ENCODE measurements around the gene SLC25A19. TPM values are rescaled to one million over a fixed set of nuclear protein-coding genes. Genes with fewer than 3 reads are reported as not detected.
"Not testable (repeated sequence)": the region's sequence is repeated elsewhere in the genome, so short reads cannot be mapped to it uniquely, and the experiment has no call there.

SLC25A19 gene
- total RNA-seq, 1 donor from 2014 or later, result 1.0 TPM

DNA sequence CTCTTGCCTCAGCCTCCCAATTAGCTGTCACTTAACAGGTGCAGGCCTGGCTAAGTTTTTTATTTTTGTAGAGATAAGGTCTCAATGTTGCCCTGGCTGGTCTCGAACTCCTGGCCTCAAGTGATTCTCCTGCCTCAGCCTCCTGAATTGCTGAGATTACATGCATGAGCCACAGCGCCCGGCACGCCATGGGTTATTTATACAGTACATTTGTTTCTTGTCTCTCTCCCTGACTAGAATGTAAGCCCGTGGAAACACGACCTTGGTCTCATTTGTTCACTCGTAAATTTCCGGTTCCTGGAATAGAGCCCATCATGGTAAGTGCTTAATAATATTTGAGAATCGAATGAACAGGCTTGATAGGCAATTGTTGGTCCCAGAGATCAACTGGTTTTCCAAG is 2.0 kb downstream of the SLC25A19 start:
- no peak overlapping the region for H3K4me3 ChIP-seq (ENCODE audit: low read length in 3 of 3)
- H3K4me1 ChIP-seq (ENCODE audit: control insufficient read depth in 3 of 3, insufficient read depth in 3 of 3, low read length in 3 of 3), result peaks cover 6 to 11% (median 7%) of the 10 kb centered on the region in 3 donors
- peaks cover 16 to 19% (median 16%) of the 10 kb centered on the region in 3 donors for H3K36me3 ChIP-seq (ENCODE audit: control insufficient read depth in 3 of 3, insufficient read depth in 3 of 3, low read length in 3 of 3)
- no peak overlapping the region for H3K27ac ChIP-seq (ENCODE audit: low read depth, low read length)
- H3K9ac ChIP-seq (ENCODE audit: low read depth in 1 of 3, low read length in 3 of 3), result no peak overlapping the region
- H3K9me3 ChIP-seq (ENCODE audit: control insufficient read depth in 3 of 3, low read length in 3 of 3), result no peaks in the 10 kb centered on the region
- no peaks in the 10 kb centered on the region for H3K27me3 ChIP-seq (ENCODE audit: control insufficient read depth in 3 of 3, insufficient read depth in 3 of 3, low read length in 3 of 3)

DNA sequence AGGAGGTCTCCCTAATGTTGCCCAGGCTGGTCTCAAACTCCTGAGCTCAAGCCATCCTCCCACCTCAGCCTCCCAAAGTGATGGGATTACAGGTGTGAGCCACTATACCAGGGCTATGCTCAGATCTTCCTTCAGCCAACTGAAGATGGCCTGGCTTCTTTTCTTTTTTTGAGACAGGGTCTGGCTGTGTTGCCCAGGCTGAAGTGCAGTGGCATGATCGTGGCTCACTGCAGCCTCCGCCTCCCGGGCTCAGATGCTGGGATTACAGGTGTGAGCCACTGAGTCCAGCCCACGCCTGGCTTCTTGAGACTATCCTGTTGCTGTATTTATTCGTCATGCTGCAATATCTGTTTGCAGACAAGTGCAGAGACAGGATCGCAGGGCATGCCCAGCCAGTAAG is 4.1 kb downstream of the SLC25A19 start:
- peaks cover 21 to 24% (median 23%) of the 10 kb centered on the region in 3 donors for H3K36me3 ChIP-seq (ENCODE audit: control insufficient read depth in 3 of 3, insufficient read depth in 3 of 3, low read length in 3 of 3)

DNA sequence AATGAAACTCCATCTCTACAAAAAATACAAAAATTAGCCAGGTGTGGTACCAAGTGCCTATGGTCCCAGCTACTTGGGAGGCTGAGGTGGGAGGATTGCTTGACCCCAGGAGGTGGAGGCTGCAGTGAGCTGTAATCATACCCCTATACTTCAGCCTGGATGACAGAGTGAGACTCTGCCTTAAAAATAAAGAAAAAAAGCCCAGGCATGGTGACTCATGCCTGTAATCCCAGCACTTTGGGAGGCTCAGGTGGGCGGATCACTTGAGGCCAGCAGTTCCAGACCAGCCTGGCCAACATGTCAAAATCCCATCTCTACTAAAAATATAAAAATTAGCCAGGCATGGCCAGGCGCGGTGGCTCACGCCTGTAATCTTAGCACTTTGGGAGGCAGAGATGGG is 9.0 kb downstream of the SLC25A19 start:
- not testable (repeated sequence) for H3K9me3 ChIP-seq (ENCODE audit: control insufficient read depth in 3 of 3, low read length in 3 of 3); H3K27ac ChIP-seq (ENCODE audit: low read depth, low read length); H3K27me3 ChIP-seq (ENCODE audit: control insufficient read depth in 3 of 3, insufficient read depth in 3 of 3, low read length in 3 of 3); H3K9ac ChIP-seq (ENCODE audit: low read depth in 1 of 3, low read length in 3 of 3); H3K4me1 ChIP-seq (ENCODE audit: control insufficient read depth in 3 of 3, insufficient read depth in 3 of 3, low read length in 3 of 3); H3K4me3 ChIP-seq (ENCODE audit: low read length in 3 of 3)
- H3K36me3 ChIP-seq (ENCODE audit: control insufficient read depth in 3 of 3, insufficient read depth in 3 of 3, low read length in 3 of 3), result peaks cover 17 to 21% (median 18%) of the 10 kb centered on the region in 3 donors

More for the DNA sequence above, 4.1 kb downstream of the SLC25A19 start:
- Histone ChIP-seq H3K27ac (ENCODE audit: low read depth, low read length) (no peak overlapping the region), H3K9me3 (ENCODE audit: control insufficient read depth in 3 of 3, low read length in 3 of 3) (no peaks in the 10 kb centered on the region), H3K27me3 (ENCODE audit: control insufficient read depth in 3 of 3, insufficient read depth in 3 of 3, low read length in 3 of 3) (no peaks in the 10 kb centered on the region), H3K4me1 (ENCODE audit: control insufficient read depth in 3 of 3, insufficient read depth in 3 of 3, low read length in 3 of 3) (peaks cover 6 to 11% (median 7%) of the 10 kb centered on the region in 3 donors), H3K4me3 (ENCODE audit: low read length in 3 of 3) (no peak overlapping the region), H3K9ac (ENCODE audit: low read depth in 1 of 3, low read length in 3 of 3) (no peak overlapping the region)

DNA sequence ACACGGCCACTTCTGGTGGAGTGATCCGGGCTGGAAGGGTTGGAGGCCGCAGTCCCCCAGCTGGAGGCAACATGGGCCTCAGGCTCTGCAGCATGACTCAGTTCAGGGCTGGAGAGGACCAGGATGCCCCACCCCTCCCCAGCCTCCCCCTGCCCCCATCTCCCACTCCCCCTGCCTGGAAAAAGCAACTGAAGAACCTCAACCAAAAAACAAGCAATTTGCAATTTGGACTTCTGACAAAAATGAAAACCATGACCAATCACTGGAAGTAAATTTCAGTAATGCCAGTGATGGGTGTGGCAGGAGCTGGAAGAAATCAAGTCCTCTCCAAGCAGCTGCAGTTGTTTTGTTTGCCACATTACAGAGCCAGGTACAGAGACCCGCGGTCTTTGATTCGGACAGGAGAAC is 11.6 kb downstream of the SLC25A19 start:
- H3K4me3 ChIP-seq (ENCODE audit: low read length in 3 of 3), result no peak overlapping the region
- peaks cover under 1 to 4% (median 2%) of the 10 kb centered on the region in 3 donors for H3K4me1 ChIP-seq (ENCODE audit: control insufficient read depth in 3 of 3, insufficient read depth in 3 of 3, low read length in 3 of 3)
- H3K27ac ChIP-seq (ENCODE audit: low read depth, low read length), result no peak overlapping the region
- H3K27me3 ChIP-seq (ENCODE audit: control insufficient read depth in 3 of 3, insufficient read depth in 3 of 3, low read length in 3 of 3), result no peaks in the 10 kb centered on the region
- H3K9ac ChIP-seq (ENCODE audit: low read depth in 1 of 3, low read length in 3 of 3), result no peak overlapping the region
- H3K36me3 ChIP-seq (ENCODE audit: control insufficient read depth in 3 of 3, insufficient read depth in 3 of 3, low read length in 3 of 3), result peaks cover 20 to 25% (median 21%) of the 10 kb centered on the region in 3 donors
- no peaks in the 10 kb centered on the region for H3K9me3 ChIP-seq (ENCODE audit: control insufficient read depth in 3 of 3, low read length in 3 of 3)

DNA sequence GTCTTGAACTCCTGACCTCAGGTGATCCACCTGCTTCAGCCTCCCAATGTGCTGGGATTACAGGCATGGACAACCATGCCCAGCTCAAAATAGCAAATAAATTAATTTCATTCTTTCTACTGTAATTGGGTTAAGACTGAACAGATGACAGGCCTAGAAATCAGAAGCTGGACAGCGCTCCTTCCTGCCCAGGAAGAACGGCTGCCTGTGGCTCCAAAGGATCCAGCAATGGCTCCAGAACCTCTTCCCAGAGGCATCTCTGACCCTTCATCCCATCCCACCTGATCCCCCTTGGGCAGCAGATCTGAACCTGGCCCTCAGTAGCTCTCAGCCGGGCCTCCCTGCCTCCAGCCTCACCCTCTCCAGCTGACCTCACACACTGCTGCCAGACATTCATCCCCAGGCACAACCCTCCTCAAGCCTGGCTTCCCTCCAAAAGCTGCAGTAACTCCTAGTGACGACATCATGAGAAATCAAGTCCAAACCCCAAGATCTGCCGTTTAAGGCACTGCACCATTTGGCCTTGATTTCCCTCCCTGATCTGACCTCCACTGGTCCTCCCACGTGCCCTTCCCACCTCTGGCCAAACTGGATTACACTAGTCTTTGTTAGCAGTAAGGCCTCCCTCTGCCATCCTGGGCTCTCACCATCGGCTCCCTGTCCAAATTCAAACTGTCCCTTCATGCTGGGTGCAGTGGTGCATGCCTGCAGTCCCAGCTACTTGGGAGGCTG is 15.1 kb downstream of the SLC25A19 start:
- H3K9ac ChIP-seq (ENCODE audit: low read depth in 1 of 3, low read length in 3 of 3), result no peak overlapping the region
- H3K4me1 ChIP-seq (ENCODE audit: control insufficient read depth in 3 of 3, insufficient read depth in 3 of 3, low read length in 3 of 3), result peaks cover 20 to 26% (median 22%) of the 10 kb centered on the region in 3 donors
- peaks cover 15 to 18% (median 15%) of the 10 kb centered on the region in 3 donors for H3K36me3 ChIP-seq (ENCODE audit: control insufficient read depth in 3 of 3, insufficient read depth in 3 of 3, low read length in 3 of 3)
- H3K9me3 ChIP-seq (ENCODE audit: control insufficient read depth in 3 of 3, low read length in 3 of 3), result no peaks in the 10 kb centered on the region
- no peaks in the 10 kb centered on the region for H3K27me3 ChIP-seq (ENCODE audit: control insufficient read depth in 3 of 3, insufficient read depth in 3 of 3, low read length in 3 of 3)
- no peak overlapping the region for H3K4me3 ChIP-seq (ENCODE audit: low read length in 3 of 3)
- H3K27ac ChIP-seq (ENCODE audit: low read depth, low read length), result no peak overlapping the region

DNA sequence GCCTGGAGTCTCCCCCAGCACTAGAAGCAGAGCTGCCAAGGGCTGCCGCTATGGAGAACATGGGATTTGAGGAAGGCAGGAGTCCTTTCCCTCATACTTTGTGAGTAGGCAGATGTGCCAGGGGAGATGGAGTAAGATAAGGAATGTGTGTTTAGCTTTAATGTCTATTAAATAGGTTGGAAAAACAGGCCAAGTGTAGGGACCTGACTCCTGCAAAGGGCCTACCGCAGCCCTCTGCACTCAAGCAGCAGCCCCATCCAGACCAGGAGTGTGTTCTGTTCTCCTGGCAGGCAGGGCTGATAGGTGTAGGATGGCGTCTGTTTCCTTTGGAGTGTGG is 16.4 kb downstream of the SLC25A19 start:
- H3K4me1 ChIP-seq (ENCODE audit: control insufficient read depth in 3 of 3, insufficient read depth in 3 of 3, low read length in 3 of 3), result peaks cover 21 to 29% (median 25%) of the 10 kb centered on the region in 3 donors
- peaks cover 15 to 17% (median 15%) of the 10 kb centered on the region in 3 donors for H3K36me3 ChIP-seq (ENCODE audit: control insufficient read depth in 3 of 3, insufficient read depth in 3 of 3, low read length in 3 of 3)
- no peak overlapping the region for H3K27ac ChIP-seq (ENCODE audit: low read depth, low read length)
- no peaks in the 10 kb centered on the region for H3K27me3 ChIP-seq (ENCODE audit: control insufficient read depth in 3 of 3, insufficient read depth in 3 of 3, low read length in 3 of 3)
- no peak overlapping the region for H3K4me3 ChIP-seq (ENCODE audit: low read length in 3 of 3)
- H3K9ac ChIP-seq (ENCODE audit: low read depth in 1 of 3, low read length in 3 of 3), result peak overlapping the region in 1 of 3 donors; percentile 95
- no peaks in the 10 kb centered on the region for H3K9me3 ChIP-seq (ENCODE audit: control insufficient read depth in 3 of 3, low read length in 3 of 3)

DNA sequence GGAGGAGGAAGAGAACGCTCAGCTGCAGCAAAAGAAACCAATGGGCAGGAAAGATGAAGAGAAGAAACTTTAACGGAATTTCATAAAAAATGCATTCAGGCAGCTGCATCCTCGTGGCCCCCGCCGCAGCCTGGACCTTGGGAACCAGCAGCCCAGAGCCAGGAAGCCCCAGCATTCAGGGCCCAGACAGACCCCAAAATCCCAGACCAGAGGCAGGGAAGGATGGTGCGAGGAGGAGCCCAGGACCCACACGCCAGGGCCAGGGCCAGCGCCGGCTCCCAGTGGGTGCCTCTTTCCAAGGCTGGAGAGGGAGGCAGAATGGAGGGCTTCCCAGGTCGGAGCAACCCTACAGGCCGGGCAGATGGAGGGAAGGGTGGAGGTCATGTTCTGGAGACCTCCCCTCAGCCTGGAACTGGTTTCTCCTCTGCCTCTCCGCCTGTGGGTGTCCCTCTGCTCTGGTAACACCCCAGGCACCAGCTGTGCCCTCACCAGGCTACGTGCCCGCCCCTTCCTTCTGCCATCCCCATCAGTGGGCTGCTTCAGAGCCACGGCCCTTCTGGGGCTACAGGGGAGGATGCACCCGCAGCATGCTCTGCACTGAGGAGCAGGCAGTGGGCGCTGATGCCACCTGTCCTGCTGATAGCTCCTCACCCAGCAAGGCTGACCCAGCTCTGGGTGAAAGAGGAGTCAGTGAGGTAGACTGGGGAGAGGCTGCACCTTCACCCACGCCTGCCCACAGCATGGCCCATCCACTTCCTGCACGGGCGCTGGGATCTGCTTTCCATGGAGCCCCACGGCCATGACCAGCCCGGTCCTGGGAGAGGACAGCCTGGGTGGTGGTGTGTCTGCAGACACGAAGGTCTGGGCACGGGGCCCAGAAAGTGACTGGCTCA is 17.0 kb downstream of the SLC25A19 start:
- Histone ChIP-seq H3K4me1 (ENCODE audit: control insufficient read depth in 3 of 3, insufficient read depth in 3 of 3, low read length in 3 of 3) (peaks cover 28 to 35% (median 31%) of the 10 kb centered on the region in 3 donors), H3K36me3 (ENCODE audit: control insufficient read depth in 3 of 3, insufficient read depth in 3 of 3, low read length in 3 of 3) (peaks cover 14 to 17% (median 16%) of the 10 kb centered on the region in 3 donors), H3K9me3 (ENCODE audit: control insufficient read depth in 3 of 3, low read length in 3 of 3) (no peaks in the 10 kb centered on the region), H3K9ac (ENCODE audit: low read depth in 1 of 3, low read length in 3 of 3) (peak overlapping the region; percentile 74 to 95 (median 84)), H3K27me3 (ENCODE audit: control insufficient read depth in 3 of 3, insufficient read depth in 3 of 3, low read length in 3 of 3) (no peaks in the 10 kb centered on the region), H3K27ac (ENCODE audit: low read depth, low read length) (peak overlapping the region; percentile 54), H3K4me3 (ENCODE audit: low read length in 3 of 3) (peak overlapping the region; percentile 70 to 87 (median 72))

DNA sequence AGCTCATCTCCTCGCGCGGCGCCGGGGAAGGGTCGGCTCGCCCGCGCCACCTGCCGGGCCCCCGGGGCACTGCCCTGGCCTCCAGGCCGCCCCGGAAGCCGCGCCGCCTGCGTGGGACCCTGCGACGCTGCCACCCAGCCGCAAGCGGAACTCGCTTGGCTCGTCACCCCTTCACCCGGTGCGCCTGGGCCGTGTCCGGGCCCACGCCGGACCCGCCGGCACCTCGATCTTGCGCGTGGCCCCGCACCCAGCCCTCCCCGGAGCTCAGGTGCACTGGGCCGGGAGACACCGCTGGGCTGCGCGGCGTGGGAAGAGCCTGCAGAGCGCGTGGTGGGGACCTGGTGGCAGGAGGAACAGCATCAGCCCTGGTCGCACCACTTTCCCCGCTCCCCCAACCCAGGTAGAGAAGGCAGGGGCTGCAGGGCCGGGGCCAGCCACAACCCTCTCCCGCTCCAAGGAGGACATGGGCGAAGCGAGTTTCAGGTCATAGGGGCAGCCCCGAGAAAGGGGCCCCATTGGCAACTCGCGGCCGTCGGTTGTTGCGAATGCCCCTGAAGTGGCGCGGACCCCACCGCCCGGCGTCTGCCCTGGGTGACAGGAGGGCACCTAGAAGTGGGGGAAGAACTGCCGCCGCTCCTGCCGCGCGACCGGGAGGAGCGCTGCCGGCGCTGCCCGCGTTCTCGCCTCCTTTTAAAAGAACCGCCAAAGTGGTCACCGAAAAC is 17.8 kb downstream of the SLC25A19 start:
- H3K4me3 ChIP-seq (ENCODE audit: low read length in 3 of 3), result peak overlapping the region; percentile 70 to 87 (median 72)
- H3K36me3 ChIP-seq (ENCODE audit: control insufficient read depth in 3 of 3, insufficient read depth in 3 of 3, low read length in 3 of 3), result peaks cover 19 to 22% (median 20%) of the 10 kb centered on the region in 3 donors
- H3K27ac ChIP-seq (ENCODE audit: low read depth, low read length), result peak overlapping the region; percentile 54
- no peaks in the 10 kb centered on the region for H3K27me3 ChIP-seq (ENCODE audit: control insufficient read depth in 3 of 3, insufficient read depth in 3 of 3, low read length in 3 of 3)
- no peaks in the 10 kb centered on the region for H3K9me3 ChIP-seq (ENCODE audit: control insufficient read depth in 3 of 3, low read length in 3 of 3)
- H3K9ac ChIP-seq (ENCODE audit: low read depth in 1 of 3, low read length in 3 of 3), result peak overlapping the region; percentile 74 to 95 (median 84)
- peaks cover 36 to 43% (median 39%) of the 10 kb centered on the region in 3 donors for H3K4me1 ChIP-seq (ENCODE audit: control insufficient read depth in 3 of 3, insufficient read depth in 3 of 3, low read length in 3 of 3)

DNA sequence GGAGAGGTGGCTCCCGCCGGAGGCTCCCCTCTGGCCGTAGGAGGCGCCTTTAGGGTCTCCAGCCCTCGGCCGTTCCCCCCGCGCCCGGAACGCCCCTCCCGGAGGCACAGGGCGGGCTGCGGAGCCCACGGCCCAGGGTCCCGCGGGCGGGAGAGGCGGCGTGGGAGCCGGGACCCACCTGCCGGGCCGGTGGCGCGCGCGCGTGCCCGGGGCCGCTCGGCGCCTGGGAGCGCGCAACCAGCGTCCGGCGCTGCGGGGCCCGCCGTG is 18.3 kb downstream of the SLC25A19 start, which contains the start of gene MIF4GD:
Gene MIF4GD, minus strand, starts transcription at position 266 of the 267 bp plus-strand sequence. CDS start 1,036 bp downstream, outside the sequence.
- Histone ChIP-seq H3K27me3 (ENCODE audit: control insufficient read depth in 3 of 3, insufficient read depth in 3 of 3, low read length in 3 of 3) (no peaks in the 10 kb centered on the region), H3K27ac (ENCODE audit: low read depth, low read length) (peak within 1 kb of the TSS; percentile 94), H3K9ac (ENCODE audit: low read depth in 1 of 3, low read length in 3 of 3) (peak within 1 kb of the TSS; percentile 95), H3K36me3 (ENCODE audit: control insufficient read depth in 3 of 3, insufficient read depth in 3 of 3, low read length in 3 of 3) (peaks cover 24 to 26% (median 25%) of the 10 kb centered on the region in 3 donors), H3K4me1 (ENCODE audit: control insufficient read depth in 3 of 3, insufficient read depth in 3 of 3, low read length in 3 of 3) (peaks cover 36 to 46% (median 40%) of the 10 kb centered on the region in 3 donors), H3K4me3 (ENCODE audit: low read length in 3 of 3) (peak within 1 kb of the TSS; percentile 83 to 91 (median 88)), H3K9me3 (ENCODE audit: control insufficient read depth in 3 of 3, low read length in 3 of 3) (no peaks in the 10 kb centered on the region)
